Omental fat pad (tissue), 4 donors: ENCODE measurements around the gene ZNF280C. TPM values are rescaled to one million over a fixed set of nuclear protein-coding genes. Genes with fewer than 3 reads are reported as not detected.
A peak's percentile ranks its signal among the peaks of the same experiment; 100 is the strongest.

ENCODE experiments used
- ATAC-seq: fragments of 150-250 bp; one replicate; pipeline ENCODE4 v1.9.1; 2016; ENCODE audit warnings: mild to moderate bottlenecking, moderate library complexity; ENCODE audit not compliant: low FRiP score
- DNase-seq: peaks from one replicate; pipeline ENCODE4 v3.0.0-alpha.2; 2019; ENCODE audit warnings: low spot score
- total RNA-seq, 4 donors: library from RNA; depleted of rRNA; stranded (reverse); fragments of >200 nt; gene quantifications; one replicate each; pipeline ENCODE4 v1.1.0, GENCODE V29; 2016
- TF ChIP-seq, protein P1 (sequence below), 3 donors: fragments of 450-650 bp; IDR thresholded peaks; one replicate each; pipeline ENCODE4 v1.5.1; 2016 to 2017; ENCODE audit warnings: antibody characterized with exemption in 3 of 3, mild to moderate bottlenecking in 3 of 3, moderate library complexity in 2 of 3

Gene ZNF280C
- total RNA-seq, 4 donors from 2014 or later = 3.3 to 4.9 (median 4.2) TPM

DNA sequence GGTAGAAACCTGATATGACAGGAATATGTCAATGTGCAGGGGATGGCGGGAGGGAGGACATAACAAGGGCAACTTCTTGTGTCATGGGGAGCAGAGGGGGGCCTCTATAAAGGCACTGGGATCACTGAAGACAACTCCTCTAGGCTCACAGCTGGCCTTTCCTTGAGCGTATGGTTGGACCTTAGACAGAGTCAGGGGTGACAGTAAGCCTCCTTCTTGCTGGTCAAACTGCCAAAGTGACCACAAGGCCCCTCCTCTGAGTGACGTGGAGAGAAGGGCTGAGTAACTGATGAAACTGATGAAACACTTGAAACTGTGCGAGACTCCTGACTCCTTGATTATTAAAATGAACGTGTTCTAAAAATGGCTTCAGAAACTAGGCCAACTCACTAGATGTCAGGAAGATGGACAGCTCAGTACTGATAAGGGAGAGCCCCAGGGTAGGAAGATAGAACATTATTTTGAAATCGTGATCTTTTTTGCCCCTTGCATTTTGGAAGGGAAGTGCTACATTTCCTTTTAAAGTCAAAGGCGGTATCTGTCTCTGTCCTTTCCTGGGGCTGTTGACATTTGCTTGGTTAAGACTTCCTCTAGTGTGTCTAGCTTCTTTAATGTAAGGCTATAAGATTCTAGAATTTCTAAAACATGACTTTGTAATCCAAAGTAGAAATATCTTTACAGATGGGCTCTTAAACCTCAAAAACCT, 95.4 kb downstream of the ZNF280C start:
- TF ChIP-seq, protein P1, sequence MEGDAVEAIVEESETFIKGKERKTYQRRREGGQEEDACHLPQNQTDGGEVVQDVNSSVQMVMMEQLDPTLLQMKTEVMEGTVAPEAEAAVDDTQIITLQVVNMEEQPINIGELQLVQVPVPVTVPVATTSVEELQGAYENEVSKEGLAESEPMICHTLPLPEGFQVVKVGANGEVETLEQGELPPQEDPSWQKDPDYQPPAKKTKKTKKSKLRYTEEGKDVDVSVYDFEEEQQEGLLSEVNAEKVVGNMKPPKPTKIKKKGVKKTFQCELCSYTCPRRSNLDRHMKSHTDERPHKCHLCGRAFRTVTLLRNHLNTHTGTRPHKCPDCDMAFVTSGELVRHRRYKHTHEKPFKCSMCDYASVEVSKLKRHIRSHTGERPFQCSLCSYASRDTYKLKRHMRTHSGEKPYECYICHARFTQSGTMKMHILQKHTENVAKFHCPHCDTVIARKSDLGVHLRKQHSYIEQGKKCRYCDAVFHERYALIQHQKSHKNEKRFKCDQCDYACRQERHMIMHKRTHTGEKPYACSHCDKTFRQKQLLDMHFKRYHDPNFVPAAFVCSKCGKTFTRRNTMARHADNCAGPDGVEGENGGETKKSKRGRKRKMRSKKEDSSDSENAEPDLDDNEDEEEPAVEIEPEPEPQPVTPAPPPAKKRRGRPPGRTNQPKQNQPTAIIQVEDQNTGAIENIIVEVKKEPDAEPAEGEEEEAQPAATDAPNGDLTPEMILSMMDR (IDR thresholded peaks at IDR 0.05) = no peak
- DNase-seq = peak; percentile 29
- ATAC-seq = peak; percentile 63

DNA sequence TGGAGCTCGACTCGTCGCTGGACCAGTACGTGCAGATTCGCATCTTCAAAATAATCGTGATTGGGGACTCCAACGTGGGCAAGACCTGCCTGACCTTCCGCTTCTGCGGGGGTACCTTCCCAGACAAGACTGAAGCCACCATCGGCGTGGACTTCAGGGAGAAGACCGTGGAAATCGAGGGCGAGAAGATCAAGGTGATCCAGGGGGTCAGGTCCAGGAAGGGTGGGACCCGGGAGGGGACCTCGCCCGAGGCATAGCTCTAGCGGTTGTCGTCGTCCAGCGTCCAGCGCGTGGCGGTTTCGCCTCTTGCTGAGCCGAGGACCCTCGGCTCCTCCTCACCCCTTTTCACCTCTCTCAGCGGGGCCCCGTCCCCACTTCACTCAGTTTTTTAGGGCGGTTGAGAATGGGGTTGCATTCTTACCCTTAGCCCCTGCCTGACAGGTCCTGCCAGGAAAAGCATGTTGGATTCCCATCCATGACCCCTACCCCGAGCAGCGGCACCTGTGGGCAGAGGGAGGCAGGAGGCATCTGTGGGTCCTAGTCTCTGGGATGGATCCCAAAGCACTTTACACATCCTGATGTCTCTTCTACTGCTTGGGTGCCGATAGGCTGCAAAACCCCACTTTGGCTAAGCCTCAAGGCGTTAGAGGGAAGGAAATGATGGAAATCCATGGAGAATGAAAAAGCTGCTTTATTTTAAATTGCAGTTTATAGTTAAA, 96.4 kb downstream of the ZNF280C start:
- no peak for DNase-seq
- no peak for ATAC-seq
- TF ChIP-seq, protein P1 (IDR thresholded peaks at IDR 0.05) = no peak

DNA sequence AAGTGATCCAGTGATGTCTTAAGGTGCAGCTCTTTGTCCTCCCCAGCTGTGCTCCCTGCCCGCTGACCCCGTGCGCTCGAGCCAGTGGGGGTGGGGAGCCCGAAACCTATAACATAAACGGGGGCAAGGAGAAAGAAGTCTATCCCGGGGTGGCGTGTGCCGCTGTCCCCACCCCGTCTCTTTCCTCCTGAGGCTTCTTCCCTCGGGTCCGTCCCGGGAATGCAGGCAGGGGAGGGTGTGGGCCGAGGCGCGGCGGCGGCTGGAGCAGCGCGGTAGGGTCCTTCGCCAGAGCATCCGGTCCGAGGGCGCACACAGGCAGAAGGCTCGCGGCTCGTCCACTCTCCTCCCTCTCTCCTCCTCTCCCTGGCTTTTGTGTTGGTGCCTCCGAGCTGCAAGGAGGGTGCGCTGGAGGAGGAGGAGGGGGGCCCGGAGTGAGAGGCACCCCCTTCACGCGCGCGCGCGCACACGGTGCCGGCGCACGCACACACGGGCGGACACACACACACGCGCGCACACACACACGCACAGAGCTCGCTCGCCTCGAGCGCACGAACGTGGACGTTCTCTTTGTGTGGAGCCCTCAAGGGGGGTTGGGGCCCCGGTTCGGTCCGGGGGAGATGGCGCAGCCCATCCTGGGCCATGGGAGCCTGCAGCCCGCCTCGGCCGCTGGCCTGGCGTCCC, 97.1 kb downstream of the ZNF280C start, which contains the start of gene RAB33A:
RAB33A (plus strand) TSS at position 517 of the 681 bp plus-strand sequence; CDS start at position 618, 101 bp downstream.
- no peak for DNase-seq
- ATAC-seq = no peak
- TF ChIP-seq, protein P1 (IDR thresholded peaks at IDR 0.05) = no peak

DNA sequence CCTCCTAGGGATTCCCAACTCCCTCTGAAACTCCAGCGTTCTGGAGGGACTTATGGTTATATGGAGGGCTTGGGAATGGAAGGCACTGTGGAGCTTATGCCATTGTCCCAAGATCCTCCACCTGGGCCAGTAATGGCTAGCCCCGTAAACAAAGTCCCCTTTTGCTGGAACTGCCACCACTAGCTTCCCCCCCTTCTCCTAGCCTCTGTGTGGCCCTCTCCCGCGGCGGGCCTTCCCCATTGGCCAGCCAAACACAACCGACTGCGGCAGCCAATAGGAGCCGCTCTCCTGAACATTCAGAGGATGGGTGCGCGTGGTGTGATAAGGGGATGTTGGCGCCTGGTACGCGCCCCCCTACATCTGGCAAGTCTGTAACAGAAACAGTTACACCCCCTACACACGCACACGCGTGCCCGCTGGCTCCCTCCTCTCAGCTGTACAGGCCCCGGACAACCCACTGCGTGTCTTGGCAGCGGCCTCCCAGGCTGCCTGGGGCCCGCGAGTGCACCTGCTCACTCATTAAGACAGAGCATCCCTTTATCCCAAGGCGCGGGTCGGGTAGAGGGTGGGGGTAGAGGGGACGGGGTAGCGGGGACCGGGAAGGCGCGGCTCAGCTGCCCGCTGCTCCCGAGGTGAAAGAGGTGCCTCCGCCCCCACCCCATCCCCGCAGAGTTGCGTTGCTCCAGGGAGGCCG, 97.8 kb downstream of the ZNF280C start:
- DNase-seq (no peak), ATAC-seq (peak; percentile 16)
- TF ChIP-seq, protein P1 (IDR thresholded peaks at IDR 0.05) = no peak

DNA sequence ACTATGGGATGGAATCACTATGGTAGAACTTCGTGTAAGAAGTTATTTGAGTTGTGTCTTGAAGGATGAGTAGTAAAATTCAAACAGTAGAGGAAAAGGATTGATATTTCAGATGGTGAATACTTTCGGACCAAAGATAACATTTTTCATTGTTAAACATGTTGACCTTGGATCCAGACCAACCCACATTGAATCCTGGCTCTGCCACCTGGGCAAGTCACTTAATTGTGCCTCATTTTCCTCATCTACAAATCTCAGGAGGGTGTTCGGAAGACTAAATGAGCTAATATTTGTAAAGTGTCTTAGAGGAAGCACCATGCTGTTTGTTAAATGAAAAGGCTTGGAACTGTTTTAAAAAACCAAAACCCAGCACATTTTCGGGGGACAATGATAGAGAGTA, 101.7 kb downstream of the ZNF280C start:
- no peak for ATAC-seq
- TF ChIP-seq, protein P1 (IDR thresholded peaks at IDR 0.05) = no peak
- no peak for DNase-seq

DNA sequence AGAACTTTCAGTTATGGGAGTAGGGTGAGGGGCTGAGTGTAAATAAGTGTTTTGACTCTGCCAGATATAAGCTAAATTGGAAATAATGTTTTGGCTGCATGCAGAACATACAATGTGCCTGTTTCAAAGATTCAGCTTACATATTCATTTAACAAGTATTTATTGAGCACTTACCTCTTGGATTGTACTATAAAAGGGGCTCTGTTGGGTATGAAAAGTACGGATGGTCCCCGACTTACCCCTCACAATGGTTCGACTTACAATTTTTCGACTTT, 102.3 kb downstream of the ZNF280C start:
- DNase-seq = no peak
- ATAC-seq = no peak
- TF ChIP-seq, protein P1 (IDR thresholded peaks at IDR 0.05) = no peak
